Fibroblast of the aortic adventitia (primary cell): ENCODE measurements around the gene EYS. TPM values are rescaled to one million over a fixed set of nuclear protein-coding genes. Genes with fewer than 3 reads are reported as not detected.
"Not testable (repeated sequence)": the region's sequence is repeated elsewhere in the genome, so short reads cannot be mapped to it uniquely, and the experiment has no call there.

Experiments
- DNase-seq: peaks from one replicate; pipeline ENCODE4 v3.0.0-alpha.2; 2010; ENCODE audit warnings: low read depth
- H3K4me3 ChIP-seq: 2 replicates; pipeline ENCODE4 v1.5.1; 2011; ENCODE audit warnings: low read depth, mild to moderate bottlenecking, control low read depth, low read length, moderate library complexity
- CTCF ChIP-seq: IDR thresholded peaks from 2 replicates; pipeline ENCODE4 v1.5.1; 2011; ENCODE audit warnings: mild to moderate bottlenecking, low read length, control low read depth, inconsistent platforms; ENCODE audit not compliant: insufficient read depth
- total RNA-seq: library from RNA; depleted of rRNA; stranded (reverse); fragments of >200 nt; gene quantifications from 2 replicates; pipeline ENCODE4 v1.2.3, GENCODE V29; 2012; ENCODE audit warnings: low replicate concordance

The EYS gene
- total RNA-seq, 1 donor, result 0.09 TPM

- no peak for TF ChIP-seq CTCF
- H3K4me3 ChIP-seq, result no peak overlapping the region
- no peak for DNase-seq
Measured at GRCh38 chr6:64049736-64050135, 1657.3 kb downstream of the EYS start.

GRCh38 chr6:64046746-64047208 lies 1660.2 kb downstream of the EYS start:
- DNase-seq, result no peak
- TF ChIP-seq CTCF, result no peak
- H3K4me3 ChIP-seq, result no peak overlapping the region

- TF ChIP-seq CTCF, result no peak
- no peak overlapping the region for H3K4me3 ChIP-seq
- DNase-seq, result no peak
Measured at GRCh38 chr6:64041373-64041772, 1665.7 kb downstream of the EYS start.

- H3K4me3 ChIP-seq, result no peak overlapping the region
- no peak for DNase-seq
- TF ChIP-seq CTCF, result no peak
Measured at GRCh38 chr6:64040113-64040512, 1666.9 kb downstream of the EYS start.

GRCh38 chr6:64037427-64037826 lies 1669.6 kb downstream of the EYS start:
- no peak for TF ChIP-seq CTCF
- no peak overlapping the region for H3K4me3 ChIP-seq
- DNase-seq, result no peak

- DNase-seq, result peak; percentile 42
- TF ChIP-seq CTCF, result no peak
- no peak overlapping the region for H3K4me3 ChIP-seq
Measured at GRCh38 chr6:64034910-64035655, 1671.9 kb downstream of the EYS start.

GRCh38 chr6:64034291-64034690 lies 1672.7 kb downstream of the EYS start:
- no peak for TF ChIP-seq CTCF
- H3K4me3 ChIP-seq, result no peak overlapping the region
- DNase-seq, result peak; percentile 12

- DNase-seq, result not testable (repeated sequence)
Measured at GRCh38 chr6:64030950-64031618, 1675.9 kb downstream of the EYS start.

More at GRCh38 chr6:64030950-64031618, 1675.9 kb downstream of the EYS start:
- not testable (repeated sequence) for H3K4me3 ChIP-seq
